ENCODE measurements around the gene CFAP251. TPM values are rescaled to one million over a fixed set of nuclear protein-coding genes. Genes with fewer than 3 reads are reported as not detected.
"Not testable (repeated sequence)": the region's sequence is repeated elsewhere in the genome, so short reads cannot be mapped to it uniquely, and the experiment has no call there.

Gene CFAP251
- under 1 TPM; 0.21 to 0.35 TPM for total RNA-seq

- peaks cover 14% of the 10 kb centered on the region for H3K4me1 Mint-ChIP-seq
- no peaks in the 10 kb centered on the region for H3K9me3 Mint-ChIP-seq (ENCODE audit: low read depth)
- no peaks in the 10 kb centered on the region for H3K27me3 Mint-ChIP-seq
- DNase-seq (peak; percentile 98), ATAC-seq (peak; percentile 97)
- CTCF ChIA-PET, result interaction anchor here (0.6 to 3.5 kb wide), 24 partner anchors 8 to 506 kb away, joined by 3 to 33 read pairs (median 3); partner anchors contain the start of genes MLXIP, PSMD9 and RHOF
- peaks cover 11% of the 10 kb centered on the region for H3K36me3 Mint-ChIP-seq
- peak within 1 kb of the TSS; percentile 87 for H3K27ac Mint-ChIP-seq
- H3K4me3 Mint-ChIP-seq, result peak within 1 kb of the TSS; percentile 72
Observed at GRCh38 chr12:121917950-121918678, at the start of gene CFAP251. Gene CFAP251, plus strand, starts transcription at chr12:121918592. Its CDS starts 2,714 bp downstream, at chr12:121921306.

- CTCF ChIA-PET, result interaction anchor here (1.0 to 1.4 kb wide), 2 partner anchors 19 to 154 kb away, joined by 3 read pairs; partner anchors contain the start of gene PSMD9
- H3K4me3 Mint-ChIP-seq; H3K27me3 Mint-ChIP-seq; H3K9me3 Mint-ChIP-seq (ENCODE audit: low read depth); ATAC-seq; H3K27ac Mint-ChIP-seq; DNase-seq; H3K36me3 Mint-ChIP-seq; H3K4me1 Mint-ChIP-seq: not testable (repeated sequence)
Observed at GRCh38 chr12:121869229-121869628, 49.2 kb upstream of the CFAP251 start.

- Mint-ChIP-seq H3K4me1 (no peaks in the 10 kb centered on the region), H3K27me3 (no peaks in the 10 kb centered on the region), H3K36me3 (no peaks in the 10 kb centered on the region), H3K27ac (no peak overlapping the region), H3K9me3 (ENCODE audit: low read depth) (no peaks in the 10 kb centered on the region), H3K4me3 (no peak overlapping the region)
- DNase-seq (no peak), ATAC-seq (no peak)
- CTCF ChIA-PET, result interaction anchor here (0.6 to 1.2 kb wide), 3 partner anchors 10 to 127 kb away, joined by 3 to 4 read pairs (median 3); no protein-coding TSS in a partner anchor
Observed at GRCh38 chr12:121871467-121871866, 46.9 kb upstream of the CFAP251 start.

- CTCF ChIA-PET, result interaction anchor here (0.7 kb wide), 1 partner anchor 300 kb away, joined by 3 read pairs; no protein-coding TSS in a partner anchor
- no peak overlapping the region for H3K4me3 Mint-ChIP-seq
- H3K36me3 Mint-ChIP-seq, result no peaks in the 10 kb centered on the region
- H3K9me3 Mint-ChIP-seq (ENCODE audit: low read depth), result no peaks in the 10 kb centered on the region
- no peak overlapping the region for H3K27ac Mint-ChIP-seq
- peaks cover under 1% of the 10 kb centered on the region for H3K27me3 Mint-ChIP-seq
- ATAC-seq (no peak), DNase-seq (no peak)
- H3K4me1 Mint-ChIP-seq, result no peaks in the 10 kb centered on the region
Observed at GRCh38 chr12:121872546-121873215, 45.7 kb upstream of the CFAP251 start.

- CTCF ChIA-PET, result no interaction called here
- Mint-ChIP-seq H3K36me3 (no peaks in the 10 kb centered on the region), H3K4me3 (no peak overlapping the region), H3K27me3 (peaks cover 3% of the 10 kb centered on the region), H3K4me1 (no peaks in the 10 kb centered on the region), H3K27ac (no peak overlapping the region), H3K9me3 (ENCODE audit: low read depth) (no peaks in the 10 kb centered on the region)
- ATAC-seq (no peak), DNase-seq (no peak)
Observed at GRCh38 chr12:121873216-121873569, 45.2 kb upstream of the CFAP251 start.

- no peak for DNase-seq
- peaks cover 3% of the 10 kb centered on the region for H3K27me3 Mint-ChIP-seq
- no peaks in the 10 kb centered on the region for H3K9me3 Mint-ChIP-seq (ENCODE audit: low read depth)
- H3K27ac Mint-ChIP-seq, result no peak overlapping the region
- CTCF ChIA-PET, result interaction anchor here (1.3 kb wide), 1 partner anchor 44 kb away, joined by 3 read pairs; the partner anchor contains the start of gene CFAP251
- no peak for ATAC-seq
- H3K4me3 Mint-ChIP-seq, result no peak overlapping the region
- H3K36me3 Mint-ChIP-seq, result no peaks in the 10 kb centered on the region
- H3K4me1 Mint-ChIP-seq, result no peaks in the 10 kb centered on the region
Observed at GRCh38 chr12:121874071-121874470, 44.3 kb upstream of the CFAP251 start.

- peaks cover 3% of the 10 kb centered on the region for H3K27me3 Mint-ChIP-seq
- H3K9me3 Mint-ChIP-seq (ENCODE audit: low read depth), result no peaks in the 10 kb centered on the region
- no peak overlapping the region for H3K27ac Mint-ChIP-seq
- CTCF ChIA-PET, result no interaction called here
- no peak overlapping the region for H3K4me3 Mint-ChIP-seq
- no peaks in the 10 kb centered on the region for H3K36me3 Mint-ChIP-seq
- ATAC-seq (no peak), DNase-seq (no peak)
- H3K4me1 Mint-ChIP-seq, result no peaks in the 10 kb centered on the region
Observed at GRCh38 chr12:121875582-121875981, 42.8 kb upstream of the CFAP251 start.

GRCh38 chr12:121876080-121876447, 42.3 kb upstream of the CFAP251 start:
- H3K27ac Mint-ChIP-seq; DNase-seq; H3K4me1 Mint-ChIP-seq; H3K9me3 Mint-ChIP-seq (ENCODE audit: low read depth); CTCF ChIA-PET; H3K4me3 Mint-ChIP-seq; H3K27me3 Mint-ChIP-seq; H3K36me3 Mint-ChIP-seq; ATAC-seq: not testable (repeated sequence)

GRCh38 chr12:121883315-121883660, 35.1 kb upstream of the CFAP251 start:
- peaks cover 8% of the 10 kb centered on the region for H3K27me3 Mint-ChIP-seq
- H3K4me1 Mint-ChIP-seq, result peaks cover 9% of the 10 kb centered on the region
- ATAC-seq, result no peak
- no peaks in the 10 kb centered on the region for H3K9me3 Mint-ChIP-seq (ENCODE audit: low read depth)
- no peak for DNase-seq
- H3K27ac Mint-ChIP-seq, result no peak overlapping the region
- no peaks in the 10 kb centered on the region for H3K36me3 Mint-ChIP-seq
- CTCF ChIA-PET, result interaction anchor here (0.5 to 1.4 kb wide), 2 partner anchors 45 to 90 kb away, joined by 3 to 9 read pairs; partner anchors contain the start of gene RHOF
- no peak overlapping the region for H3K4me3 Mint-ChIP-seq

- H3K36me3 Mint-ChIP-seq, ATAC-seq, H3K27me3 Mint-ChIP-seq: not testable (repeated sequence)
Observed at GRCh38 chr12:121885129-121885528, 33.3 kb upstream of the CFAP251 start.

GRCh38 chr12:121888083-121888477, 30.3 kb upstream of the CFAP251 start:
- Mint-ChIP-seq H3K4me3 (peak overlapping the region; percentile 98), H3K4me1 (peaks cover 34% of the 10 kb centered on the region), H3K36me3 (peaks cover 5% of the 10 kb centered on the region), H3K27ac (peak overlapping the region; percentile 98), H3K27me3 (peaks cover 3% of the 10 kb centered on the region), H3K9me3 (ENCODE audit: low read depth) (no peaks in the 10 kb centered on the region)
- CTCF ChIA-PET, result interaction anchor here (0.8 to 8.9 kb wide), 24 partner anchors 9 to 1801 kb away, joined by 3 to 130 read pairs (median 4); partner anchors contain the start of genes CFAP251, RHOF, SETD1B and TMEM120B
- DNase-seq, result no peak
- no peak for ATAC-seq

More at GRCh38 chr12:121885129-121885528, 33.3 kb upstream of the CFAP251 start:
- not testable (repeated sequence) for H3K27ac Mint-ChIP-seq; H3K4me3 Mint-ChIP-seq; DNase-seq; H3K9me3 Mint-ChIP-seq (ENCODE audit: low read depth)
- peaks cover 23% of the 10 kb centered on the region for H3K4me1 Mint-ChIP-seq
- CTCF ChIA-PET, result interaction anchor here (1.3 kb wide), 1 partner anchor 90 kb away, joined by 3 read pairs; no protein-coding TSS in a partner anchor

GRCh38 chr12:121888478-121889273, 29.7 kb upstream of the CFAP251 start, which contains the start of gene PSMD9:
Gene PSMD9, plus strand, starts transcription at chr12:121888790. Its CDS starts 67 bp downstream, at chr12:121888857.
- CTCF ChIA-PET, result interaction anchor here (0.9 to 8.9 kb wide), 23 partner anchors 9 to 1802 kb away, joined by 3 to 130 read pairs (median 5); partner anchors contain the start of genes CFAP251, RHOF, SETD1B and TMEM120B
- Mint-ChIP-seq H3K4me1 (peaks cover 40% of the 10 kb centered on the region), H3K27me3 (peaks cover 1% of the 10 kb centered on the region), H3K9me3 (ENCODE audit: low read depth) (no peaks in the 10 kb centered on the region), H3K4me3 (peak within 1 kb of the TSS; percentile 98), H3K36me3 (peaks cover 7% of the 10 kb centered on the region), H3K27ac (peak within 1 kb of the TSS; percentile 98)
- ATAC-seq (peak; percentile 94), DNase-seq (peak; percentile 99)

- no peak for ATAC-seq
- peaks cover 45% of the 10 kb centered on the region for H3K4me1 Mint-ChIP-seq
- H3K9me3 Mint-ChIP-seq (ENCODE audit: low read depth), result no peaks in the 10 kb centered on the region
- H3K36me3 Mint-ChIP-seq, result peaks cover 8% of the 10 kb centered on the region
- no peak for DNase-seq
- CTCF ChIA-PET, result interaction anchor here (1.2 to 8.9 kb wide), 10 partner anchors 8 to 177 kb away, joined by 4 to 130 read pairs (median 12); partner anchors contain the start of genes CFAP251, RHOF and TMEM120B
- peak overlapping the region; percentile 98 for H3K27ac Mint-ChIP-seq
- peak overlapping the region; percentile 98 for H3K4me3 Mint-ChIP-seq
- H3K27me3 Mint-ChIP-seq, result no peaks in the 10 kb centered on the region
Observed at GRCh38 chr12:121889274-121889624, 29.1 kb upstream of the CFAP251 start.
